K562 (cell line): ENCODE data around the gene ITGB5.

ENCODE experiments used
- HDGF ChIP-seq: fragments of 450-650 bp; IDR thresholded peaks from 2 replicates; pipeline ENCODE4 v1.6.1; 2016
- TARDBP ChIP-seq: fragments of 450-650 bp; IDR thresholded peaks from 2 replicates; pipeline ENCODE4 v1.6.1; 2016
- TF ChIP-seq, protein P1 (sequence below): IDR thresholded peaks from 2 replicates; pipeline ENCODE4 v1.6.1; 2012; ENCODE audit warnings: low read depth, low read length, improper control_type of control experiment, borderline replicate concordance
- TF ChIP-seq, protein P2 (sequence below), 3 experiments: IDR thresholded peaks in 2 of 3; conservative IDR thresholded peaks in 1 of 3; 2 replicates each; pipeline ENCODE4 v1.5.1; 2011 to 2012; ENCODE audit warnings: low read length in 3 of 3, mild to moderate bottlenecking in 3 of 3, control low read depth in 2 of 3, improper control_type of control experiment in 1 of 3, inconsistent platforms in 1 of 3, low read depth in 1 of 3, mixed read lengths in 1 of 3, moderate library complexity in 1 of 3; ENCODE audit not compliant: insufficient read depth in 2 of 3

DNA sequence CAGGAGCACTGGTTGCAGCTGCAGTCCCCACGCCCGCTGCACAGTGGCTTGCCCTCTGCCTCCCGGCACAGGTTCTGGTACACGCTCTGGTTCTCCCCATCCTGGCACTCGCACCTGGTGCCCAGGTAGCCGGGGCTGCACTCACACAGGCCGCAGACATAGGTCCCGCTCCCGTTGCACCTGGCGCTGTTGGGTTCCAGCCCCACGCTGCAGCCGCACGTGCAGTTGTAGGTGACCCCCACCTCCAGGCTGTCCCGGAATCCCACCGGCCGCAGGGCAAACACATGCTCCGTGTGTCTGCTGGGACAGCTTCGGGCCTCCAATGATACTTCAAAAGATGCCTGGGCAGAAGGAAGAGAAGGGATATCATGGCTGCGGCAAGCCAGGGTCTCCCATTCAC, 90.7 kb downstream of the ITGB5 start:
- no peak for TF ChIP-seq HDGF
- TF ChIP-seq, protein P1, sequence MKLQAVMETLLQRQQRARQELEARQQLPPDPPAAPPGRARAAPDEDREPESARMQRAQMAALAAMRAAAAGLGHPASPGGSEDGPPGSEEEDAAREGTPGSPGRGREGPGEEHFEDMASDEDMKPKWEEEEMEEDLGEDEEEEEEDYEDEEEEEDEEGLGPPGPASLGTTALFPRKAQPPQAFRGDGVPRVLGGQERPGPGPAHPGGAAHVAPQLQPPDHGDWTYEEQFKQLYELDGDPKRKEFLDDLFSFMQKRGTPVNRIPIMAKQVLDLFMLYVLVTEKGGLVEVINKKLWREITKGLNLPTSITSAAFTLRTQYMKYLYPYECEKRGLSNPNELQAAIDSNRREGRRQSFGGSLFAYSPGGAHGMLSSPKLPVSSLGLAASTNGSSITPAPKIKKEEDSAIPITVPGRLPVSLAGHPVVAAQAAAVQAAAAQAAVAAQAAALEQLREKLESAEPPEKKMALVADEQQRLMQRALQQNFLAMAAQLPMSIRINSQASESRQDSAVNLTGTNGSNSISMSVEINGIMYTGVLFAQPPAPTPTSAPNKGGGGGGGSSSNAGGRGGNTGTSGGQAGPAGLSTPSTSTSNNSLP: no peak
- TF ChIP-seq, protein P2, sequence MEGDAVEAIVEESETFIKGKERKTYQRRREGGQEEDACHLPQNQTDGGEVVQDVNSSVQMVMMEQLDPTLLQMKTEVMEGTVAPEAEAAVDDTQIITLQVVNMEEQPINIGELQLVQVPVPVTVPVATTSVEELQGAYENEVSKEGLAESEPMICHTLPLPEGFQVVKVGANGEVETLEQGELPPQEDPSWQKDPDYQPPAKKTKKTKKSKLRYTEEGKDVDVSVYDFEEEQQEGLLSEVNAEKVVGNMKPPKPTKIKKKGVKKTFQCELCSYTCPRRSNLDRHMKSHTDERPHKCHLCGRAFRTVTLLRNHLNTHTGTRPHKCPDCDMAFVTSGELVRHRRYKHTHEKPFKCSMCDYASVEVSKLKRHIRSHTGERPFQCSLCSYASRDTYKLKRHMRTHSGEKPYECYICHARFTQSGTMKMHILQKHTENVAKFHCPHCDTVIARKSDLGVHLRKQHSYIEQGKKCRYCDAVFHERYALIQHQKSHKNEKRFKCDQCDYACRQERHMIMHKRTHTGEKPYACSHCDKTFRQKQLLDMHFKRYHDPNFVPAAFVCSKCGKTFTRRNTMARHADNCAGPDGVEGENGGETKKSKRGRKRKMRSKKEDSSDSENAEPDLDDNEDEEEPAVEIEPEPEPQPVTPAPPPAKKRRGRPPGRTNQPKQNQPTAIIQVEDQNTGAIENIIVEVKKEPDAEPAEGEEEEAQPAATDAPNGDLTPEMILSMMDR (IDR thresholded peaks at IDR 0.05 in 2 of 3, conservative IDR thresholded peaks at IDR 0.05 in 1 of 3; ENCODE audit: insufficient read depth in 2 of 3, low read depth in 1 of 3, low read length in 3 of 3): no peak
- no peak for TF ChIP-seq TARDBP
